Astrocyte (in vitro differentiated cells and primary cell): ENCODE data around the gene DEDD2.

Source experiments
- CTCF ChIP-seq: IDR thresholded peaks from 2 replicates; pipeline ENCODE4 v1.5.1; 2011; ENCODE audit warnings: low read depth, mild to moderate bottlenecking, inconsistent platforms, low read length, moderate library complexity; ENCODE audit not compliant: insufficient read depth
- EZH2 ChIP-seq: IDR thresholded peaks from 2 replicates; pipeline ENCODE4 v1.6.1; 2012; ENCODE audit warnings: mild to moderate bottlenecking, low read length, inconsistent platforms; ENCODE audit not compliant: insufficient read depth

GRCh38 chr19:42242512-42243409 is 25.3 kb upstream of the DEDD2 start, which contains the start of gene GSK3A:
- TF ChIP-seq EZH2 (no peak), CTCF (no peak)
